A204.1 (cell line): ENCODE data around the gene RAMP1.

Source experiments
- FAIRE-seq: peaks from 2 replicates; lab custom pipeline; 2012; peaks lifted over from hg19 to GRCh38; lab: Jason Lieb, UNC

Gene RAMP1

GRCh38 chr2:237876951-237877491 lies 17.6 kb downstream of the RAMP1 start:
- FAIRE-seq, result no peak

GRCh38 chr2:237877576-237878307 lies 18.3 kb downstream of the RAMP1 start:
- no peak for FAIRE-seq

- no peak for FAIRE-seq
Measured at GRCh38 chr2:237878321-237879057, 19.1 kb downstream of the RAMP1 start.

GRCh38 chr2:237879058-237879430 lies 19.6 kb downstream of the RAMP1 start:
- FAIRE-seq, result no peak

- FAIRE-seq, result no peak
Measured at GRCh38 chr2:237879991-237880560, 20.7 kb downstream of the RAMP1 start.

GRCh38 chr2:237882510-237883481 lies 23.4 kb downstream of the RAMP1 start:
- FAIRE-seq, result no peak

- no peak for FAIRE-seq
Measured at GRCh38 chr2:237883951-237884446, 24.6 kb downstream of the RAMP1 start.

- no peak for FAIRE-seq
Measured at GRCh38 chr2:237884681-237885080, 25.3 kb downstream of the RAMP1 start.

GRCh38 chr2:237885111-237885930 lies 25.9 kb downstream of the RAMP1 start:
- no peak for FAIRE-seq

- FAIRE-seq, result no peak
Measured at GRCh38 chr2:237885931-237886684, 26.7 kb downstream of the RAMP1 start.

- FAIRE-seq, result no peak
Measured at GRCh38 chr2:237886685-237887481, 27.5 kb downstream of the RAMP1 start.

- no peak for FAIRE-seq
Measured at GRCh38 chr2:237888389-237888788, 29.0 kb downstream of the RAMP1 start.

- FAIRE-seq, result no peak
Measured at GRCh38 chr2:237889016-237889415, 29.6 kb downstream of the RAMP1 start.

- FAIRE-seq, result no peak
Measured at GRCh38 chr2:237889811-237890210, 30.4 kb downstream of the RAMP1 start.

- FAIRE-seq, result no peak
Measured at GRCh38 chr2:237892478-237892877, 33.1 kb downstream of the RAMP1 start.

- FAIRE-seq, result no peak
Measured at GRCh38 chr2:237892984-237893595, 33.7 kb downstream of the RAMP1 start.

GRCh38 chr2:237894396-237894979 lies 35.1 kb downstream of the RAMP1 start:
- FAIRE-seq, result no peak

GRCh38 chr2:237894986-237895543 lies 35.6 kb downstream of the RAMP1 start:
- FAIRE-seq, result no peak
